HG02678 (cell line): ENCODE data around the gene UBTD2.
"Not testable (repeated sequence)": the region's sequence is repeated elsewhere in the genome, so short reads cannot be mapped to it uniquely, and the experiment has no call there.

Experiments
- ATAC-seq: cut with Tn5 transposase; IDR thresholded peaks from one replicate; pipeline ENCODE4 v1.9.1; 2021; ENCODE audit warnings: mild to moderate bottlenecking, moderate library complexity; ENCODE audit not compliant: unreplicated experiment

The UBTD2 gene

GRCh38 chr5:172293054-172293744 lies 9.6 kb upstream of the UBTD2 start:
- ATAC-seq, result peak; percentile 80

- not testable (repeated sequence) for ATAC-seq
Observed at GRCh38 chr5:172291837-172292236, 8.3 kb upstream of the UBTD2 start.

- no peak for ATAC-seq
Observed at GRCh38 chr5:172288465-172288864, 4.9 kb upstream of the UBTD2 start.

GRCh38 chr5:172287140-172287539 lies 3.6 kb upstream of the UBTD2 start:
- not testable (repeated sequence) for ATAC-seq

GRCh38 chr5:172285226-172286143 lies 1.9 kb upstream of the UBTD2 start:
- no peak for ATAC-seq

GRCh38 chr5:172284611-172284980 lies 1.0 kb upstream of the UBTD2 start:
- ATAC-seq, result no peak

GRCh38 chr5:172283862-172284610 lies 472 bp upstream of the UBTD2 start:
- ATAC-seq, result peak; percentile 85

- ATAC-seq, result no peak
Observed at GRCh38 chr5:172282272-172283019, 1.1 kb downstream of the UBTD2 start.

- ATAC-seq, result no peak
Observed at GRCh38 chr5:172281346-172281745, 2.2 kb downstream of the UBTD2 start.

- ATAC-seq, result no peak
Observed at GRCh38 chr5:172280929-172281328, 2.6 kb downstream of the UBTD2 start.

- ATAC-seq, result no peak
Observed at GRCh38 chr5:172280317-172280716, 3.2 kb downstream of the UBTD2 start.

- ATAC-seq, result no peak
Observed at GRCh38 chr5:172278356-172278755, 5.2 kb downstream of the UBTD2 start.

GRCh38 chr5:172276214-172276613 lies 7.3 kb downstream of the UBTD2 start:
- ATAC-seq, result no peak

GRCh38 chr5:172274951-172275753 lies 8.4 kb downstream of the UBTD2 start:
- ATAC-seq, result no peak

GRCh38 chr5:172267943-172268342 lies 15.6 kb downstream of the UBTD2 start:
- ATAC-seq, result no peak

- ATAC-seq, result no peak
Observed at GRCh38 chr5:172266676-172267092, 16.9 kb downstream of the UBTD2 start.

GRCh38 chr5:172266071-172266675 lies 17.4 kb downstream of the UBTD2 start:
- ATAC-seq, result no peak

GRCh38 chr5:172264815-172265395 lies 18.7 kb downstream of the UBTD2 start:
- ATAC-seq, result no peak

GRCh38 chr5:172255444-172255843 lies 28.1 kb downstream of the UBTD2 start:
- no peak for ATAC-seq
